Measurements from ENCODE around the gene CPM. TPM values are rescaled to one million over a fixed set of nuclear protein-coding genes. Genes with fewer than 3 reads are reported as not detected.

The CPM gene
- total and polyA plus RNA-seq, 9 donors: 2.0 to 11.3 (median 3.5) TPM

- Histone ChIP-seq H3K9me3 (replicated peaks; ENCODE audit: control insufficient read depth, low read depth, low read length) (no peaks in the 10 kb centered on the region), H3K27me3 (ENCODE audit: control insufficient read depth, insufficient read depth, low read length) (no peaks in the 10 kb centered on the region), H3K27ac (ENCODE audit: low read length) (no peak overlapping the region), H3K4me1 (ENCODE audit: control insufficient read depth, insufficient read depth, low read length) (peaks cover 2% of the 10 kb centered on the region), H3K4me3 (ENCODE audit: low read length) (no peak overlapping the region), H3K36me3 (ENCODE audit: control insufficient read depth, insufficient read depth, low read length) (no peaks in the 10 kb centered on the region)
- 85% methylated on average over 4 of the region's 7 CpGs for WGBS (ENCODE audit: insufficient coverage)
- DNase-seq: no peak
Measured at GRCh38 chr12:68894276-68894855, 38.6 kb downstream of the CPM start.

GRCh38 chr12:68893741-68894140, 39.2 kb downstream of the CPM start:
- no peak overlapping the region for H3K27ac ChIP-seq (ENCODE audit: low read length)
- no peaks in the 10 kb centered on the region for H3K4me1 ChIP-seq (ENCODE audit: control insufficient read depth, insufficient read depth, low read length)
- H3K27me3 ChIP-seq (ENCODE audit: control insufficient read depth, insufficient read depth, low read length): no peaks in the 10 kb centered on the region
- no peaks in the 10 kb centered on the region for H3K36me3 ChIP-seq (ENCODE audit: control insufficient read depth, insufficient read depth, low read length)
- no peak for DNase-seq
- no peak overlapping the region for H3K4me3 ChIP-seq (ENCODE audit: low read length)
- WGBS (ENCODE audit: insufficient coverage): 63% methylated on average over 2 of the region's 3 CpGs
- no peaks in the 10 kb centered on the region for H3K9me3 ChIP-seq (replicated peaks; ENCODE audit: control insufficient read depth, low read depth, low read length)

- 100% methylated on average over 1 of the region's 2 CpGs for WGBS (ENCODE audit: insufficient coverage)
Measured at GRCh38 chr12:68893201-68893600, 39.8 kb downstream of the CPM start.

GRCh38 chr12:68891141-68891540, 41.8 kb downstream of the CPM start:
- no peak for DNase-seq
- no CpG with 5 or more reads among the region's 6 CpGs for WGBS (ENCODE audit: insufficient coverage)
- H3K4me3 ChIP-seq (ENCODE audit: low read length): no peak overlapping the region
- no peaks in the 10 kb centered on the region for H3K36me3 ChIP-seq (ENCODE audit: control insufficient read depth, insufficient read depth, low read length)
- no peaks in the 10 kb centered on the region for H3K4me1 ChIP-seq (ENCODE audit: control insufficient read depth, insufficient read depth, low read length)
- no peaks in the 10 kb centered on the region for H3K9me3 ChIP-seq (replicated peaks; ENCODE audit: control insufficient read depth, low read depth, low read length)
- H3K27ac ChIP-seq (ENCODE audit: low read length): no peak overlapping the region
- H3K27me3 ChIP-seq (ENCODE audit: control insufficient read depth, insufficient read depth, low read length): no peaks in the 10 kb centered on the region

More at GRCh38 chr12:68893201-68893600, 39.8 kb downstream of the CPM start:
- Histone ChIP-seq H3K4me3 (ENCODE audit: low read length) (no peak overlapping the region), H3K9me3 (replicated peaks; ENCODE audit: control insufficient read depth, low read depth, low read length) (no peaks in the 10 kb centered on the region), H3K4me1 (ENCODE audit: control insufficient read depth, insufficient read depth, low read length) (no peaks in the 10 kb centered on the region), H3K27me3 (ENCODE audit: control insufficient read depth, insufficient read depth, low read length) (no peaks in the 10 kb centered on the region), H3K36me3 (ENCODE audit: control insufficient read depth, insufficient read depth, low read length) (no peaks in the 10 kb centered on the region), H3K27ac (ENCODE audit: low read length) (no peak overlapping the region)
- no peak for DNase-seq

GRCh38 chr12:68890701-68891113, 42.3 kb downstream of the CPM start:
- peak; percentile 14 for DNase-seq
- H3K4me3 ChIP-seq (ENCODE audit: low read length): no peak overlapping the region
- H3K9me3 ChIP-seq (replicated peaks; ENCODE audit: control insufficient read depth, low read depth, low read length): no peaks in the 10 kb centered on the region
- H3K4me1 ChIP-seq (ENCODE audit: control insufficient read depth, insufficient read depth, low read length): no peaks in the 10 kb centered on the region
- no peaks in the 10 kb centered on the region for H3K27me3 ChIP-seq (ENCODE audit: control insufficient read depth, insufficient read depth, low read length)
- no peaks in the 10 kb centered on the region for H3K36me3 ChIP-seq (ENCODE audit: control insufficient read depth, insufficient read depth, low read length)
- WGBS (ENCODE audit: insufficient coverage): 60% methylated on average over 1 of the region's 4 CpGs
- no peak overlapping the region for H3K27ac ChIP-seq (ENCODE audit: low read length)

- DNase-seq: no peak
- H3K27me3 ChIP-seq (ENCODE audit: control insufficient read depth, insufficient read depth, low read length): no peaks in the 10 kb centered on the region
- no peaks in the 10 kb centered on the region for H3K4me1 ChIP-seq (ENCODE audit: control insufficient read depth, insufficient read depth, low read length)
- H3K27ac ChIP-seq (ENCODE audit: low read length): no peak overlapping the region
- H3K36me3 ChIP-seq (ENCODE audit: control insufficient read depth, insufficient read depth, low read length): no peaks in the 10 kb centered on the region
- H3K9me3 ChIP-seq (replicated peaks; ENCODE audit: control insufficient read depth, low read depth, low read length): no peaks in the 10 kb centered on the region
- no peak overlapping the region for H3K4me3 ChIP-seq (ENCODE audit: low read length)
Measured at GRCh38 chr12:68888243-68888642, 44.7 kb downstream of the CPM start.

GRCh38 chr12:68887641-68888040, 45.3 kb downstream of the CPM start:
- whole genome bisulfite sequencing (ENCODE audit: insufficient coverage): no CpG with 5 or more reads among the region's 1 CpG
- no peak overlapping the region for H3K27ac ChIP-seq (ENCODE audit: low read length)
- no peaks in the 10 kb centered on the region for H3K4me1 ChIP-seq (ENCODE audit: control insufficient read depth, insufficient read depth, low read length)
- H3K36me3 ChIP-seq (ENCODE audit: control insufficient read depth, insufficient read depth, low read length): no peaks in the 10 kb centered on the region
- no peak for DNase-seq
- no peaks in the 10 kb centered on the region for H3K9me3 ChIP-seq (replicated peaks; ENCODE audit: control insufficient read depth, low read depth, low read length)
- no peak overlapping the region for H3K4me3 ChIP-seq (ENCODE audit: low read length)
- no peaks in the 10 kb centered on the region for H3K27me3 ChIP-seq (ENCODE audit: control insufficient read depth, insufficient read depth, low read length)

- Histone ChIP-seq H3K27ac (ENCODE audit: low read length) (no peak overlapping the region), H3K4me3 (ENCODE audit: low read length) (no peak overlapping the region), H3K4me1 (ENCODE audit: control insufficient read depth, insufficient read depth, low read length) (no peaks in the 10 kb centered on the region), H3K27me3 (ENCODE audit: control insufficient read depth, insufficient read depth, low read length) (no peaks in the 10 kb centered on the region), H3K36me3 (ENCODE audit: control insufficient read depth, insufficient read depth, low read length) (no peaks in the 10 kb centered on the region), H3K9me3 (replicated peaks; ENCODE audit: control insufficient read depth, low read depth, low read length) (no peaks in the 10 kb centered on the region)
- DNase-seq: no peak
- WGBS (ENCODE audit: insufficient coverage): 50% methylated on average over 2 of the region's 5 CpGs
Measured at GRCh38 chr12:68886636-68887572, 46.1 kb downstream of the CPM start.

GRCh38 chr12:68885381-68885780, 47.6 kb downstream of the CPM start:
- no peaks in the 10 kb centered on the region for H3K4me1 ChIP-seq (ENCODE audit: control insufficient read depth, insufficient read depth, low read length)
- 59% methylated on average over 2 of the region's 3 CpGs for WGBS (ENCODE audit: insufficient coverage)

GRCh38 chr12:68884251-68884650, 48.7 kb downstream of the CPM start:
- no peak for DNase-seq
- WGBS (ENCODE audit: insufficient coverage): 94% methylated on average over 4 of the region's 5 CpGs
- Histone ChIP-seq H3K9me3 (replicated peaks; ENCODE audit: control insufficient read depth, low read depth, low read length) (no peaks in the 10 kb centered on the region), H3K36me3 (ENCODE audit: control insufficient read depth, insufficient read depth, low read length) (no peaks in the 10 kb centered on the region), H3K4me1 (ENCODE audit: control insufficient read depth, insufficient read depth, low read length) (no peaks in the 10 kb centered on the region), H3K4me3 (ENCODE audit: low read length) (no peak overlapping the region), H3K27me3 (ENCODE audit: control insufficient read depth, insufficient read depth, low read length) (no peaks in the 10 kb centered on the region), H3K27ac (ENCODE audit: low read length) (no peak overlapping the region)

More at GRCh38 chr12:68885381-68885780, 47.6 kb downstream of the CPM start:
- no peaks in the 10 kb centered on the region for H3K9me3 ChIP-seq (replicated peaks; ENCODE audit: control insufficient read depth, low read depth, low read length)
- H3K36me3 ChIP-seq (ENCODE audit: control insufficient read depth, insufficient read depth, low read length): no peaks in the 10 kb centered on the region
- no peak overlapping the region for H3K4me3 ChIP-seq (ENCODE audit: low read length)
- H3K27me3 ChIP-seq (ENCODE audit: control insufficient read depth, insufficient read depth, low read length): no peaks in the 10 kb centered on the region
- no peak for DNase-seq
- H3K27ac ChIP-seq (ENCODE audit: low read length): no peak overlapping the region

All from muscle of leg (tissue), 11 donors.